Fibroblast of lung (primary cell): ENCODE measurements around the gene MYMX. TPM values are rescaled to one million over a fixed set of nuclear protein-coding genes. Genes with fewer than 3 reads are reported as not detected.
"Not testable (repeated sequence)": the region's sequence is repeated elsewhere in the genome, so short reads cannot be mapped to it uniquely, and the experiment has no call there.

Experiments
- DNase-seq, 2 donors: peaks; one replicate each; pipeline versions ENCODE4 v3.0.0 to v3.0.0-alpha.2; 2010; ENCODE audit warnings: low read depth in 2 of 2
- H2AFZ ChIP-seq: 2 replicates; pipeline ENCODE4 v1.5.1; 2012; ENCODE audit warnings: low read length, control low read depth, inconsistent platforms
- H3K27ac ChIP-seq: 2 replicates; pipeline ENCODE4 v1.5.1; 2011; ENCODE audit warnings: low read length, control low read depth; ENCODE audit not compliant: insufficient read depth
- H3K27me3 ChIP-seq: 2 replicates; pipeline ENCODE4 v1.5.1; 2011; ENCODE audit warnings: mild to moderate bottlenecking, low read length; ENCODE audit not compliant: control insufficient read depth, insufficient read depth
- H3K36me3 ChIP-seq: 2 replicates; pipeline ENCODE4 v1.5.1; 2011; ENCODE audit warnings: low read length; ENCODE audit not compliant: control insufficient read depth, insufficient read depth
- H3K4me1 ChIP-seq: 2 replicates; pipeline ENCODE4 v1.5.1; 2011; ENCODE audit warnings: low read length; ENCODE audit not compliant: control insufficient read depth, insufficient read depth; ENCODE audit errors: extremely low read depth
- H3K4me2 ChIP-seq: 2 replicates; pipeline ENCODE4 v1.5.1; 2011; ENCODE audit warnings: low read length, control low read depth; ENCODE audit not compliant: insufficient read depth; ENCODE audit errors: extremely low read depth
- H3K4me3 ChIP-seq, 4 experiments: fragments of 200-600 bp in 1 of 4; sonication (generic) in 1 of 4; replicated peaks in 1 of 4; 2 replicates each; pipeline ENCODE4 v1.5.1; 2011 to 2016; ENCODE audit warnings: low read length in 4 of 4, low read depth in 3 of 4, mild to moderate bottlenecking in 3 of 4, control low read depth in 2 of 4, inconsistent platforms in 1 of 4, mixed read lengths in 1 of 4; ENCODE audit not compliant: insufficient read depth in 1 of 4; ENCODE audit errors: control extremely low read depth in 1 of 4
- H3K79me2 ChIP-seq: 2 replicates; pipeline ENCODE4 v1.5.1; 2012; ENCODE audit warnings: mild to moderate bottlenecking, low read length, inconsistent platforms; ENCODE audit not compliant: control insufficient read depth, insufficient read depth
- H3K9ac ChIP-seq: 2 replicates; pipeline ENCODE4 v1.5.1; 2011; ENCODE audit warnings: mild to moderate bottlenecking, low read length, control low read depth; ENCODE audit not compliant: insufficient read depth
- H3K9me3 ChIP-seq: 2 replicates; pipeline ENCODE4 v1.5.1; 2012; ENCODE audit warnings: low read depth, low read length; ENCODE audit not compliant: control insufficient read depth, insufficient read depth
- H4K20me1 ChIP-seq: 2 replicates; pipeline ENCODE4 v1.5.1; 2011; ENCODE audit warnings: low read length; ENCODE audit not compliant: control insufficient read depth, insufficient read depth; ENCODE audit errors: extremely low read depth
- CTCF ChIP-seq, 2 donors: IDR thresholded peaks in 1 of 2; conservative IDR thresholded peaks in 1 of 2; 1 replicate in 1 of 2; 2 replicates in 1 of 2; pipeline ENCODE4 v1.5.1; 2011 to 2012; ENCODE audit warnings: low read length in 2 of 2, control low read depth in 1 of 2, inconsistent platforms in 1 of 2, low read depth in 1 of 2, mild to moderate bottlenecking in 1 of 2
- EZH2 ChIP-seq: IDR thresholded peaks from 2 replicates; pipeline ENCODE4 v1.5.1; 2012; ENCODE audit warnings: low read length, control low read depth, mild to moderate bottlenecking; ENCODE audit errors: missing control alignments
- polyA plus RNA-seq, 2 donors: library from polyadenylated mRNA; depleted of rRNA in 1 of 2; stranded (reverse) in 1 of 2; unstranded in 1 of 2; fragments of >200 nt; gene quantifications; 2 replicates each; pipeline ENCODE4 v1.2.1, GENCODE V29; 2011 to 2012; ENCODE audit warnings: missing spikeins in 1 of 2
- total RNA-seq: library from RNA; depleted of rRNA; stranded (reverse); fragments of >200 nt; gene quantifications from 2 replicates; pipeline ENCODE4 v1.2.1, GENCODE V29; 2014

Gene MYMX
- total and polyA plus RNA-seq, 2 donors (not counting 1 experiment from before 2014, with no cell fraction given) = not detected

- Histone ChIP-seq H4K20me1 (no peaks in the 10 kb centered on the region), H3K9ac (no peak overlapping the region), H3K4me1 (peaks cover 6% of the 10 kb centered on the region), H3K79me2 (no peaks in the 10 kb centered on the region), H3K27me3 (no peaks in the 10 kb centered on the region), H3K36me3 (no peaks in the 10 kb centered on the region), H3K4me3 (no peak overlapping the region), H3K27ac (no peak overlapping the region), H3K4me2 (no peak overlapping the region), H3K9me3 (no peaks in the 10 kb centered on the region), H2AFZ (no peak overlapping the region)
- no peak for DNase-seq
- TF ChIP-seq EZH2 = no peak
- no peak for TF ChIP-seq CTCF (conservative IDR thresholded peaks at IDR 0.05 in 1 of 2, IDR thresholded peaks at IDR 0.05 in 1 of 2; ENCODE audit: low read depth in 1 of 2, low read length in 2 of 2)
These were observed 36.3 kb upstream of the MYMX start for GRCh38 chr6:44180406-44180805.

DNA sequence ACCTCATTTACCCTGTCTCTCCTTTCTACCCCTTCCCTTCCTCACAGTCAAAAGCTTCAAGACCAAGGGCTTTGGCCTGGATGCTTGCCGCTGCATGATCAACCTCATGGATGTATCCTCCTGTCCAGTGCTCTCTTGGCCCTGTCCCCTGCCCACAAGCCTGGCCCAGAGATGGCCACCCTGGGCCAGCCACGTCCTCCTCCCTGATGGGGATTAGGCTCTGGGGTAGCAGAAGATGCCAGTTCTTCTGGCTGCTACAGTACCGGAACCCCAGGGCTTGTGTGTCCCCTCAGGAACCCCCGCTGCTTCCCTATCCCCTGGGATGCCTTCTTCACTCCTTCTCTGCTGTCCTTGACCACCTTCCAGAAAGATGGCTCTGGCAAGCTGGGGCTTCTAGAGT, 35.8 kb upstream of the MYMX start:
- no peak overlapping the region for H3K27ac ChIP-seq
- H3K27me3 ChIP-seq = no peaks in the 10 kb centered on the region
- TF ChIP-seq CTCF (conservative IDR thresholded peaks at IDR 0.05 in 1 of 2, IDR thresholded peaks at IDR 0.05 in 1 of 2; ENCODE audit: low read depth in 1 of 2, low read length in 2 of 2) = no peak
- TF ChIP-seq EZH2 = no peak
- no peaks in the 10 kb centered on the region for H3K79me2 ChIP-seq
- H3K4me2 ChIP-seq = no peak overlapping the region
- H3K4me3 ChIP-seq = no peak overlapping the region
- H3K36me3 ChIP-seq = no peaks in the 10 kb centered on the region
- no peak overlapping the region for H3K9ac ChIP-seq
- DNase-seq = no peak
- no peaks in the 10 kb centered on the region for H4K20me1 ChIP-seq
- H3K4me1 ChIP-seq = peaks cover 6% of the 10 kb centered on the region
- H3K9me3 ChIP-seq = no peaks in the 10 kb centered on the region
- H2AFZ ChIP-seq = no peak overlapping the region

DNA sequence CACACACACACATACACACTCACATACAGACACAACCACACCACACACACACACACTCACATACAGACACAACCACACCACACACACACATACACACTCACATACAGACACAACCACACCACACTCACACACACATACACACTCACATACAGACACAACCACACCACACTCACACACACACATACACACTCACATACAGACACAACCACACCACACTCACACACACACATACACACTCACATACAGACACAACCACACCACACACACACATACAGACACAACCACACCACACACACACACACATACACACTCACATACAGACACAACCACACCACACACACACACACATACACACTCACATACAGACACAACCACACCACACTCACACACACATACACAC, 34.9 kb upstream of the MYMX start:
- H3K4me1 ChIP-seq, H3K36me3 ChIP-seq, DNase-seq, H3K9ac ChIP-seq, H4K20me1 ChIP-seq, H3K27ac ChIP-seq, H3K27me3 ChIP-seq, H3K9me3 ChIP-seq, H3K79me2 ChIP-seq, H3K4me3 ChIP-seq, H3K4me2 ChIP-seq, H2AFZ ChIP-seq: not testable (repeated sequence)
